Measurements from ENCODE around the gene STK10. TPM values are rescaled to one million over a fixed set of nuclear protein-coding genes. Genes with fewer than 3 reads are reported as not detected.

Gene STK10
- polyA plus RNA-seq, 3 donors, result 21.5 to 180 (median 47.4) TPM

GRCh38 chr5:172149073-172149472 is 39.0 kb downstream of the STK10 start:
- 93% methylated on average over 2 of the region's 3 CpGs for WGBS (ENCODE audit: insufficient coverage)
- Histone ChIP-seq H3K27ac (ENCODE audit: low read depth in 1 of 2, low read length in 2 of 2) (peak overlapping the region; percentile 85 to 86), H3K79me2 (ENCODE audit: insufficient read depth, low read length) (peaks cover 89% of the 10 kb centered on the region), H3K36me3 (replicated peaks in 1 of 2; ENCODE audit: control insufficient read depth in 1 of 2, insufficient read depth in 2 of 2, low read length in 2 of 2) (peaks cover 43 to 75% of the 10 kb centered on the region in 2 donors), H3K27me3 (ENCODE audit: control insufficient read depth in 2 of 2, insufficient read depth in 2 of 2, low read length in 2 of 2) (no peaks in the 10 kb centered on the region), H2AFZ (ENCODE audit: insufficient read depth, low read depth, low read length, poor library complexity, severe bottlenecking) (no peak overlapping the region), H3K4me3 (replicated peaks in 1 of 3; ENCODE audit: low read depth in 2 of 3, low read length in 3 of 3) (no peak overlapping the region), H3K4me1 (ENCODE audit: control insufficient read depth in 1 of 2, insufficient read depth in 2 of 2, low read length in 2 of 2) (peaks cover 53 to 54% of the 10 kb centered on the region in 2 donors), H3K4me2 (replicated peaks; ENCODE audit: extremely low read depth, low read length, poor library complexity, severe bottlenecking) (no peak overlapping the region), H3K9me3 (replicated peaks in 1 of 2; ENCODE audit: control insufficient read depth in 1 of 2, insufficient read depth in 1 of 2, low read length in 2 of 2) (no peaks in the 10 kb centered on the region), H3K9ac (ENCODE audit: insufficient read depth, low read length, poor library complexity, severe bottlenecking) (no peak overlapping the region), H4K20me1 (ENCODE audit: insufficient read depth, low read length) (peaks cover 74% of the 10 kb centered on the region)
- H3K27ac Mint-ChIP-seq, result peak overlapping the region; percentile 97 to 99 (median 99)
- H3K36me3 Mint-ChIP-seq, result peaks cover 77 to 92% of the 10 kb centered on the region in 2 donors
- peaks cover 72% of the 10 kb centered on the region for H3K4me1 Mint-ChIP-seq
- no peaks in the 10 kb centered on the region for H3K9me3 Mint-ChIP-seq
- TF ChIP-seq, protein P1, sequence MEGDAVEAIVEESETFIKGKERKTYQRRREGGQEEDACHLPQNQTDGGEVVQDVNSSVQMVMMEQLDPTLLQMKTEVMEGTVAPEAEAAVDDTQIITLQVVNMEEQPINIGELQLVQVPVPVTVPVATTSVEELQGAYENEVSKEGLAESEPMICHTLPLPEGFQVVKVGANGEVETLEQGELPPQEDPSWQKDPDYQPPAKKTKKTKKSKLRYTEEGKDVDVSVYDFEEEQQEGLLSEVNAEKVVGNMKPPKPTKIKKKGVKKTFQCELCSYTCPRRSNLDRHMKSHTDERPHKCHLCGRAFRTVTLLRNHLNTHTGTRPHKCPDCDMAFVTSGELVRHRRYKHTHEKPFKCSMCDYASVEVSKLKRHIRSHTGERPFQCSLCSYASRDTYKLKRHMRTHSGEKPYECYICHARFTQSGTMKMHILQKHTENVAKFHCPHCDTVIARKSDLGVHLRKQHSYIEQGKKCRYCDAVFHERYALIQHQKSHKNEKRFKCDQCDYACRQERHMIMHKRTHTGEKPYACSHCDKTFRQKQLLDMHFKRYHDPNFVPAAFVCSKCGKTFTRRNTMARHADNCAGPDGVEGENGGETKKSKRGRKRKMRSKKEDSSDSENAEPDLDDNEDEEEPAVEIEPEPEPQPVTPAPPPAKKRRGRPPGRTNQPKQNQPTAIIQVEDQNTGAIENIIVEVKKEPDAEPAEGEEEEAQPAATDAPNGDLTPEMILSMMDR (IDR thresholded peaks at IDR 0.05), result no peak
- DNase-seq, result no peak
- no peak overlapping the region for H3K4me3 Mint-ChIP-seq
- intact Hi-C loops (cut with micrococcal nuclease), result loop anchor here in 1 of 2 donors (2.0 kb wide), 1 partner anchor 14 kb away; no protein-coding TSS in a partner anchor
- peaks cover 0 to 4% (median 0%) of the 10 kb centered on the region in 3 donors for H3K27me3 Mint-ChIP-seq (ENCODE audit: low read depth in 3 of 3)

DNA sequence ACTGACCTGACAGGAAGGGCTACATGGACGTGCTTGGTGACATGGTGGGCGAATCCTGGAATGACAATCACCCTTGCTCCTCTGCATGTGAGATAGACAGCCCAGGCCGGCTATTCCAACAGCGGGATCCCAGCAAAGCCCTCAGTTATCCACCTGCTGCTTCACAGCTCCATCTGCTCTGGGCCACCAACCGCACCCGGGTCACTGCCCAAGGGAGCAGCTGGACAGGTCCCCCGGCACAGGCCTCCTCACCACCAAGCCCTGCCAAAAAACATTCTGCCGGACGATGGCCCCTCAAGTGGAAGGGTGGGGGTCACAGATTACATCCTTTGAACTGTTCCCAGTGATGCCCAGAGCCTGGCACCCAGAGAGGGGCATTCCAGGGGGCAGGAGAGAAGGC is 39.6 kb downstream of the STK10 start:
- peaks cover 68% of the 10 kb centered on the region for H3K4me1 Mint-ChIP-seq
- H3K27me3 ChIP-seq (ENCODE audit: control insufficient read depth in 2 of 2, insufficient read depth in 2 of 2, low read length in 2 of 2), result no peaks in the 10 kb centered on the region
- TF ChIP-seq, protein P1 (IDR thresholded peaks at IDR 0.05), result no peak
- no peak overlapping the region for H3K4me2 ChIP-seq (replicated peaks; ENCODE audit: extremely low read depth, low read length, poor library complexity, severe bottlenecking)
- H3K9me3 ChIP-seq (replicated peaks in 1 of 2; ENCODE audit: control insufficient read depth in 1 of 2, insufficient read depth in 1 of 2, low read length in 2 of 2), result no peaks in the 10 kb centered on the region
- H3K79me2 ChIP-seq (ENCODE audit: insufficient read depth, low read length), result peaks cover 90% of the 10 kb centered on the region
- H3K4me3 Mint-ChIP-seq, result no peak overlapping the region
- WGBS (ENCODE audit: insufficient coverage), result 97% methylated on average over 4 of the region's 9 CpGs
- no peak overlapping the region for H3K4me3 ChIP-seq (replicated peaks in 1 of 3; ENCODE audit: low read depth in 2 of 3, low read length in 3 of 3)
- DNase-seq, result no peak
- peak overlapping the region; percentile 85 to 86 for H3K27ac ChIP-seq (ENCODE audit: low read depth in 1 of 2, low read length in 2 of 2)
- H3K36me3 Mint-ChIP-seq, result peaks cover 76 to 91% of the 10 kb centered on the region in 2 donors
- peaks cover 46 to 47% of the 10 kb centered on the region in 2 donors for H3K4me1 ChIP-seq (ENCODE audit: control insufficient read depth in 1 of 2, insufficient read depth in 2 of 2, low read length in 2 of 2)
- intact Hi-C loops (cut with micrococcal nuclease), result loop anchor here in 1 of 2 donors (2.0 kb wide), 1 partner anchor 14 kb away; no protein-coding TSS in a partner anchor
- peaks cover 42 to 78% of the 10 kb centered on the region in 2 donors for H3K36me3 ChIP-seq (replicated peaks in 1 of 2; ENCODE audit: control insufficient read depth in 1 of 2, insufficient read depth in 2 of 2, low read length in 2 of 2)
- H3K9ac ChIP-seq (ENCODE audit: insufficient read depth, low read length, poor library complexity, severe bottlenecking), result no peak overlapping the region
- H3K27ac Mint-ChIP-seq, result peak overlapping the region in 5 of 7 donors; percentile 53 to 99 (median 97)
- H3K27me3 Mint-ChIP-seq (ENCODE audit: low read depth in 3 of 3), result peaks cover 0 to 4% (median 0%) of the 10 kb centered on the region in 3 donors
- no peaks in the 10 kb centered on the region for H3K9me3 Mint-ChIP-seq
- H4K20me1 ChIP-seq (ENCODE audit: insufficient read depth, low read length), result peaks cover 75% of the 10 kb centered on the region
- no peak overlapping the region for H2AFZ ChIP-seq (ENCODE audit: insufficient read depth, low read depth, low read length, poor library complexity, severe bottlenecking)
